PC-3 (cell line): Measurements from ENCODE around the gene CCDC179. TPM values are rescaled to one million over a fixed set of nuclear protein-coding genes. Genes with fewer than 3 reads are reported as not detected.
A peak's percentile ranks its signal among the peaks of the same experiment; 100 is the strongest.

Experiments used
- ATAC-seq: fragments of 200-7000 bp; cut with Tn5 transposase; 2 replicates; pipeline ENCODE4 v1.9.1; 2020; ENCODE audit warnings: mild to moderate bottlenecking, moderate library complexity
- BruUV-seq: library from RNA; stranded (reverse); fragments of 400-500 nt; replicated peaks from 2 replicates; lab custom pipeline; 2021; lab: Mats Ljungman, UMichigan
- CTCF ChIA-PET: fragments of 300-600 bp; sonication (Branson Sonifier 250); formaldehyde crosslinking; loops from one replicate; lab custom pipeline; 2022; ENCODE audit warnings: antibody characterized with exemption; lab: Charles Lee
- POLR2A ChIA-PET: fragments of 300-600 bp; sonication (Branson Sonifier 250); formaldehyde crosslinking; loops from one replicate; lab custom pipeline; 2022; ENCODE audit warnings: antibody characterized with exemption; ENCODE audit not compliant: unreplicated experiment; lab: Charles Lee
- DNase-seq: peaks from one replicate; pipeline ENCODE4 v3.0.0-alpha.2; 2015
- H2AFZ ChIP-seq: fragments of 300-600 bp; sonication (generic); 2 replicates; pipeline ENCODE4 v1.6.0; 2016; ENCODE audit warnings: antibody characterized with exemption, low read length
- H3F3A ChIP-seq: fragments of 300-600 bp; sonication (generic); one replicate; pipeline ENCODE4 v1.6.0; 2017; ENCODE audit warnings: antibody characterized with exemption, low read length, control low read depth, mild to moderate bottlenecking; ENCODE audit not compliant: unreplicated experiment
- H3K27ac ChIP-seq: fragments of 300-600 bp; sonication (generic); 2 replicates; pipeline ENCODE4 v1.5.1; 2016; ENCODE audit warnings: mild to moderate bottlenecking, low read length
- H3K27me3 ChIP-seq: fragments of 300-600 bp; sonication (generic); 2 replicates; pipeline ENCODE4 v1.6.1; 2016; ENCODE audit warnings: low read length, mixed read lengths
- H3K36me3 ChIP-seq: fragments of 300-600 bp; sonication (generic); 2 replicates; pipeline ENCODE4 v1.6.1; 2016; ENCODE audit warnings: low read depth, mixed run types, low read length, mixed read lengths
- H3K4me1 ChIP-seq: fragments of 300-600 bp; sonication (generic); 2 replicates; pipeline ENCODE4 v1.5.1; 2016; ENCODE audit warnings: low read length; ENCODE audit not compliant: insufficient read depth
- H3K4me2 ChIP-seq: fragments of 300-600 bp; sonication (generic); 2 replicates; pipeline ENCODE4 v1.6.0; 2016; ENCODE audit warnings: low read length
- H3K4me3 ChIP-seq: fragments of 300-600 bp; sonication (generic); 2 replicates; pipeline ENCODE4 v1.5.1; 2016; ENCODE audit warnings: mild to moderate bottlenecking, low read length, mixed read lengths
- H3K79me2 ChIP-seq: fragments of 300-600 bp; sonication (generic); 2 replicates; pipeline ENCODE4 v1.6.1; 2017; ENCODE audit warnings: low read length, mixed read lengths
- H3K9ac ChIP-seq: fragments of 300-600 bp; sonication (generic); 2 replicates; pipeline ENCODE4 v1.6.0; 2016; ENCODE audit warnings: mild to moderate bottlenecking, low read length
- H3K9me2 ChIP-seq: fragments of 300-600 bp; sonication (generic); replicated peaks from 2 replicates; pipeline ENCODE4 v1.6.1; 2016; ENCODE audit warnings: mixed run types, low read length, mixed read lengths
- H3K9me3 ChIP-seq: fragments of 300-600 bp; sonication (generic); 2 replicates; pipeline ENCODE4 v1.6.1; 2016; ENCODE audit warnings: low read length, mixed read lengths
- H4K20me1 ChIP-seq: fragments of 300-600 bp; sonication (generic); 2 replicates; pipeline ENCODE4 v1.6.1; 2016; ENCODE audit warnings: low read length, mixed read lengths
- EZH2 ChIP-seq: fragments of 300-600 bp; sonication (generic); IDR thresholded peaks from one replicate; pipeline ENCODE4 v1.6.1; 2017; ENCODE audit warnings: antibody characterized with exemption, mild to moderate bottlenecking, low read length; ENCODE audit not compliant: unreplicated experiment
- EZH2phosphoT487 ChIP-seq: fragments of 300-600 bp; sonication (generic); IDR thresholded peaks from 2 replicates; pipeline ENCODE4 v1.6.1; 2018; ENCODE audit warnings: mild to moderate bottlenecking, antibody characterized with exemption, low read length, borderline replicate concordance
- intact Hi-C: fragments of 100-400 bp; cut with micrococcal nuclease; formaldehyde crosslinking; loops from 2 replicates; pipeline ENCODE4 v1.9.0; 2023
- total RNA-seq: library from RNA; depleted of rRNA; stranded (reverse); fragments of >200 nt; gene quantifications from 2 replicates; pipeline ENCODE4 v1.2.3, GENCODE V29; 2014
- TF ChIP-seq, protein P1 (sequence below): fragments of 300-600 bp; sonication (generic); conservative IDR thresholded peaks from 2 replicates; pipeline ENCODE4 v1.5.1; 2017; ENCODE audit warnings: antibody characterized with exemption, low read depth, mild to moderate bottlenecking, low read length

CCDC179 gene
- total RNA-seq, 1 experiment from 2014 or later = not detected

DNA sequence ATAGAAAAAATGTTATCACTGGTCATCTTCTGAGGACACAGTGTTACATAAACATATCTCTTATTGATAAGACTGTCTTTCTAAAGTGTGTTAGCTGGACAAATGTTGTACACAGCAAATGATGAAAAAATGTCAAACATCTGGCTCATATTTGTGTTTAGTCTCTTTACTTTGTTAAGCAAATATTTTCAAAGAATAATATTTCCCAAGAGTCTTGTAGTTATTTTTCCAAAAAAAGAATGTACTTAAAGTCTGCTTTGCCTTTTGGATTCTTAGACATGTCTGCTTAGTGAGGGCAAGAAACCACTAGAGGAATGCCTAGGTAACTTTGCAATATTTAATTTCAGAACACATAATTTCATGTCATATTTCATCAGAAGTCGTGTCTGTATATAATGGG lies 23.9 kb upstream of the CCDC179 start:
- BruUV-seq = no TSS peak
- no peak overlapping the region for H2AFZ ChIP-seq
- H4K20me1 ChIP-seq = no peaks in the 10 kb centered on the region
- no peaks in the 10 kb centered on the region for H3F3A ChIP-seq
- POLR2A ChIA-PET = no interaction called here
- DNase-seq (no peak), ATAC-seq (no peak)
- CTCF ChIA-PET = no interaction called here
- H3K9ac ChIP-seq = no peak overlapping the region
- no peaks in the 10 kb centered on the region for H3K9me2 ChIP-seq
- H3K4me2 ChIP-seq = no peak overlapping the region
- no peaks in the 10 kb centered on the region for H3K4me1 ChIP-seq
- H3K27me3 ChIP-seq = no peaks in the 10 kb centered on the region
- no peak overlapping the region for H3K27ac ChIP-seq
- no peaks in the 10 kb centered on the region for H3K36me3 ChIP-seq
- H3K79me2 ChIP-seq = no peaks in the 10 kb centered on the region
- no peaks in the 10 kb centered on the region for H3K9me3 ChIP-seq
- H3K4me3 ChIP-seq = no peak overlapping the region
- TF ChIP-seq, protein P1, sequence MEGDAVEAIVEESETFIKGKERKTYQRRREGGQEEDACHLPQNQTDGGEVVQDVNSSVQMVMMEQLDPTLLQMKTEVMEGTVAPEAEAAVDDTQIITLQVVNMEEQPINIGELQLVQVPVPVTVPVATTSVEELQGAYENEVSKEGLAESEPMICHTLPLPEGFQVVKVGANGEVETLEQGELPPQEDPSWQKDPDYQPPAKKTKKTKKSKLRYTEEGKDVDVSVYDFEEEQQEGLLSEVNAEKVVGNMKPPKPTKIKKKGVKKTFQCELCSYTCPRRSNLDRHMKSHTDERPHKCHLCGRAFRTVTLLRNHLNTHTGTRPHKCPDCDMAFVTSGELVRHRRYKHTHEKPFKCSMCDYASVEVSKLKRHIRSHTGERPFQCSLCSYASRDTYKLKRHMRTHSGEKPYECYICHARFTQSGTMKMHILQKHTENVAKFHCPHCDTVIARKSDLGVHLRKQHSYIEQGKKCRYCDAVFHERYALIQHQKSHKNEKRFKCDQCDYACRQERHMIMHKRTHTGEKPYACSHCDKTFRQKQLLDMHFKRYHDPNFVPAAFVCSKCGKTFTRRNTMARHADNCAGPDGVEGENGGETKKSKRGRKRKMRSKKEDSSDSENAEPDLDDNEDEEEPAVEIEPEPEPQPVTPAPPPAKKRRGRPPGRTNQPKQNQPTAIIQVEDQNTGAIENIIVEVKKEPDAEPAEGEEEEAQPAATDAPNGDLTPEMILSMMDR = no peak
- TF ChIP-seq EZH2 = no peak
- TF ChIP-seq EZH2phosphoT487 = no peak
- intact Hi-C loops = no loop called here

DNA sequence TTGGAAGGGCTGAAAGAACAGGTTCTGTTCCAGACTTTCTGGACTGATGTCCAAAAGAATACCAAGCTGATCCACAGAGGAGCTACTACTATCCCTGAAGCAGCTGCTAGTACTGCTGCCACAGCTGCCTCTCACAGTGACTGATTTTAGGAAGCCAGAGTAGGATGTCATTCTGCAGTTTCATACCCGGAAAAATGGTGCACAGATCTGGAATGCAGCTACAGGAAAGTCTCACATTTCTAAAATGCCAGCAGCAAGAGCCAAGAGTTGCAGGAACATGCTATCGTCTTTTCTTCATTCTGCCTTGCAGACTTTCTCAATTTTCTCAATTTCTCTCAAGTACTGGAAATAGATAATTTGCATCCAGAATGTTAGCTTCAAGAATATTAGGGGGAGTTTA lies 19.4 kb upstream of the CCDC179 start:
- no peak for DNase-seq
- no peaks in the 10 kb centered on the region; the same call in 1 of the 2 replicates for H3K36me3 ChIP-seq
- no peak overlapping the region for H3K4me3 ChIP-seq
- CTCF ChIA-PET = no interaction called here
- H3F3A ChIP-seq = no peaks in the 10 kb centered on the region
- H3K9ac ChIP-seq = no peak overlapping the region
- H3K4me1 ChIP-seq = no peaks in the 10 kb centered on the region
- H3K27ac ChIP-seq = no peak overlapping the region
- no peaks in the 10 kb centered on the region for H3K79me2 ChIP-seq
- intact Hi-C loops = loop anchor here (5.0 to 10.0 kb wide), 4 partner anchors 133 to 1618 kb away; partner anchors contain the start of gene LUZP2
- POLR2A ChIA-PET = interaction anchor here (0.7 kb wide), 1 partner anchor 39 kb away, joined by 5 read pairs; no protein-coding TSS in a partner anchor
- H4K20me1 ChIP-seq = no peaks in the 10 kb centered on the region
- no peak overlapping the region for H3K4me2 ChIP-seq
- H2AFZ ChIP-seq = no peak overlapping the region
- no TSS peak for BruUV-seq
- H3K9me3 ChIP-seq = no peaks in the 10 kb centered on the region
- no peaks in the 10 kb centered on the region for H3K9me2 ChIP-seq
- no peak for ATAC-seq
- no peaks in the 10 kb centered on the region for H3K27me3 ChIP-seq
- TF ChIP-seq, protein P1 = no peak
- TF ChIP-seq EZH2 (no peak), EZH2phosphoT487 (no peak)

DNA sequence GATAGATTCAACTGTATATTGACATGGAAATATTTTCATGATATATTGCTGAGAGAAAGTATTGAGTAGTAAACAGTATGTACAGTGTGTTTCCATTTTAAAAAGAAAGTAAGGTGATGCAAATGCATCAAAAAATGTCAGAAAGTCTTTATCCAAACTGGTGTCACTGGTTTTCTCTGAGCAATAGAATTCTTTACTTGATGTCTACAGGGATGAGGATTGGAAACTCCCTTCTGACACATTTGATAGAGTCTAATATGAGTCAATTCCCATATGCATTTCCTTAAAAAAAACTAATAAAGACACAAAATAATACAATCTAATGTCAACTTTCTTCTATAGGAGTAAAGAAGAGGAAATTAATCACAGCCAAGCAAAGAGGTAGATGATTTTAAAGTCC lies 18.3 kb upstream of the CCDC179 start:
- no peaks in the 10 kb centered on the region for H3K27me3 ChIP-seq
- ChIA-PET POLR2A (no interaction called here), CTCF (no interaction called here)
- DNase-seq = peak; percentile 2
- no TSS peak for BruUV-seq
- H3K4me1 ChIP-seq = no peaks in the 10 kb centered on the region
- intact Hi-C loops = loop anchor here (5.0 to 10.0 kb wide), 4 partner anchors 134 to 1619 kb away; partner anchors contain the start of gene LUZP2
- H3K4me2 ChIP-seq = no peak overlapping the region
- H4K20me1 ChIP-seq = no peaks in the 10 kb centered on the region
- H3K9ac ChIP-seq = no peak overlapping the region
- no peak overlapping the region for H3K27ac ChIP-seq
- no peak overlapping the region for H2AFZ ChIP-seq
- TF ChIP-seq, protein P1 = no peak
- TF ChIP-seq EZH2 (no peak), EZH2phosphoT487 (no peak)
- H3K79me2 ChIP-seq = no peaks in the 10 kb centered on the region
- no peaks in the 10 kb centered on the region; the same call in 1 of the 2 replicates for H3K36me3 ChIP-seq
- no peaks in the 10 kb centered on the region for H3K9me2 ChIP-seq
- no peak overlapping the region for H3K4me3 ChIP-seq
- H3F3A ChIP-seq = no peaks in the 10 kb centered on the region
- no peak for ATAC-seq
- no peaks in the 10 kb centered on the region for H3K9me3 ChIP-seq
